ENCODE measurements around the gene DKC1. TPM values are rescaled to one million over a fixed set of nuclear protein-coding genes. Genes with fewer than 3 reads are reported as not detected.

The DKC1 gene
- total RNA-seq, 6 experiments from 2014 or later = 44.6 to 55.5 (median 51.1) TPM

DNA sequence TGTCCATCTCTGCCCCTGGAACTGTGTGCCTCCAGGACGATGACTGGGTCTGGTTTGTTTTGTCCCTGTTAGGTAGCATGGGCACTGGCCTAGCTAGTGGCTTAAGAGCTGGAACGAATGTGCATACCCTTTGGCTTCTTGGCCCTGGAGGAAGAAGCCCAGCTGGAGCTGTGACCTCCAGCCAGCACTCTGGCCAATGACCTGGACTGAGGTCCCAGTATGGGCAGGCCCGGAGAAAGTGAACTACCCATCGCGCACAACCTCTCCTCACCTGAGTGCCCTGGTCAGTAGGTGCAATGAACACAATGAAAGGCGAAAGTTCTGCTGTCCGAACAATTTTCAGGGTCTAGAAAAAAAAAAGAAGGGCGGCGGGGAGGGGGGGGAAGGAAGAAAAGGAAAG is 18.3 kb downstream of the DKC1 start:
- TF ChIP-seq, protein P1, sequence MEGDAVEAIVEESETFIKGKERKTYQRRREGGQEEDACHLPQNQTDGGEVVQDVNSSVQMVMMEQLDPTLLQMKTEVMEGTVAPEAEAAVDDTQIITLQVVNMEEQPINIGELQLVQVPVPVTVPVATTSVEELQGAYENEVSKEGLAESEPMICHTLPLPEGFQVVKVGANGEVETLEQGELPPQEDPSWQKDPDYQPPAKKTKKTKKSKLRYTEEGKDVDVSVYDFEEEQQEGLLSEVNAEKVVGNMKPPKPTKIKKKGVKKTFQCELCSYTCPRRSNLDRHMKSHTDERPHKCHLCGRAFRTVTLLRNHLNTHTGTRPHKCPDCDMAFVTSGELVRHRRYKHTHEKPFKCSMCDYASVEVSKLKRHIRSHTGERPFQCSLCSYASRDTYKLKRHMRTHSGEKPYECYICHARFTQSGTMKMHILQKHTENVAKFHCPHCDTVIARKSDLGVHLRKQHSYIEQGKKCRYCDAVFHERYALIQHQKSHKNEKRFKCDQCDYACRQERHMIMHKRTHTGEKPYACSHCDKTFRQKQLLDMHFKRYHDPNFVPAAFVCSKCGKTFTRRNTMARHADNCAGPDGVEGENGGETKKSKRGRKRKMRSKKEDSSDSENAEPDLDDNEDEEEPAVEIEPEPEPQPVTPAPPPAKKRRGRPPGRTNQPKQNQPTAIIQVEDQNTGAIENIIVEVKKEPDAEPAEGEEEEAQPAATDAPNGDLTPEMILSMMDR (IDR thresholded peaks at IDR 0.05) = no peak
- no peak for DNase-seq
- Mint-ChIP-seq H3K9me3 (no peaks in the 10 kb centered on the region), H3K27me3 (ENCODE audit: insufficient read depth) (no peaks in the 10 kb centered on the region; the same call in none of the 2 replicates), H3K4me3 (no peak overlapping the region), H3K4me1 (ENCODE audit: low read depth) (peaks cover 36% of the 10 kb centered on the region), H3K27ac (no peak overlapping the region), H3K36me3 (ENCODE audit: low read depth) (peaks cover 22% of the 10 kb centered on the region)

- H3K27ac Mint-ChIP-seq = no peak overlapping the region
- DNase-seq = no peak
- peaks cover 8% of the 10 kb centered on the region for H3K36me3 Mint-ChIP-seq (ENCODE audit: low read depth)
- H3K9me3 Mint-ChIP-seq = no peaks in the 10 kb centered on the region
- TF ChIP-seq, protein P1 (IDR thresholded peaks at IDR 0.05) = no peak
- peaks cover 16% of the 10 kb centered on the region for H3K4me1 Mint-ChIP-seq (ENCODE audit: low read depth)
- H3K4me3 Mint-ChIP-seq = no peak overlapping the region
- no peaks in the 10 kb centered on the region; the same call in 1 of the 2 replicates for H3K27me3 Mint-ChIP-seq (ENCODE audit: insufficient read depth)
Observed at GRCh38 chrX:154784149-154784995, 21.7 kb downstream of the DKC1 start.

DNA sequence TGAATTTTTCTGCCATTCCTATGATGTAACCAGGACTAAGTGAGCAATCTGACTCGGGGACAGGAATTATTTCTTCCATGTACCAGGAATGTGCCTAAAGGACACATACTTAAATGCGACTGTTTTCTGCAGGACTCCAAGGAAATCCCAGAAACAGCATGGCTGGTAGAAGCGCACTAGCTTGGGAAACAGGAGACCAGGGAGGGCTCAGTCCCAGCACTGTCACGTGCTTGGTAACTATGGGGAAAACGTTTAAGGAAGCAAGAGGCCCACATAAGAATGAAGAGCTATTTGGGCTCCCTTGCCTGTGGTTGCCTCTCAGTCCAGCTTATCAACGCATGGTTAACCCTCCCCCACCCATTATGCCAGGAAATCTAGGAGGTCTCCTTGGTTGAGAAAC is 23.1 kb downstream of the DKC1 start:
- TF ChIP-seq, protein P1 (IDR thresholded peaks at IDR 0.05) = no peak
- Mint-ChIP-seq H3K27me3 (ENCODE audit: insufficient read depth) (no peaks in the 10 kb centered on the region; the same call in 1 of the 2 replicates), H3K36me3 (ENCODE audit: low read depth) (peaks cover 6% of the 10 kb centered on the region), H3K9me3 (no peaks in the 10 kb centered on the region), H3K27ac (no peak overlapping the region), H3K4me3 (no peak overlapping the region), H3K4me1 (ENCODE audit: low read depth) (peaks cover 14% of the 10 kb centered on the region)
- DNase-seq = no peak

DNA sequence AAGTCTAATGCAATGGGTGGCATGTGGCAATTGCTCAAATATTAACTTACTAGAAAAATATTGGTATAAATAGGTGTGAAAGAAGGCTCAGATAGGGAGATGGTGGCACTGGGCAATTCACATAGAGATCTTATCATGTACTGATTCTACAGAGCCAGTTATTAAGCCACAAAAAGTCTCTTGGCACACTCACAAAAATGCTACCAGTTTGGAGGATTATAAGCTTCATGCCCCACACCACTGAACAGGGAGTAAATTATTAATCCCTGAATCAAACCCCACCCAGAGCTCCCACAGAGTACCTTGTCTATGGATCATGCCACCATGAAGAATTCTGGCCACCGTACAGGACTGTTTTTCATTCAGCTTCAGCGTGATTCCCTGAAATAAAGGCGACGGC is 28.8 kb downstream of the DKC1 start:
- DNase-seq = no peak
- Mint-ChIP-seq H3K36me3 (ENCODE audit: low read depth) (no peaks in the 10 kb centered on the region), H3K27ac (no peak overlapping the region), H3K27me3 (ENCODE audit: insufficient read depth) (peaks cover 2% of the 10 kb centered on the region), H3K4me3 (no peak overlapping the region), H3K4me1 (ENCODE audit: low read depth) (peaks cover 2% of the 10 kb centered on the region), H3K9me3 (no peaks in the 10 kb centered on the region)
- TF ChIP-seq, protein P1 (IDR thresholded peaks at IDR 0.05) = no peak

DNA sequence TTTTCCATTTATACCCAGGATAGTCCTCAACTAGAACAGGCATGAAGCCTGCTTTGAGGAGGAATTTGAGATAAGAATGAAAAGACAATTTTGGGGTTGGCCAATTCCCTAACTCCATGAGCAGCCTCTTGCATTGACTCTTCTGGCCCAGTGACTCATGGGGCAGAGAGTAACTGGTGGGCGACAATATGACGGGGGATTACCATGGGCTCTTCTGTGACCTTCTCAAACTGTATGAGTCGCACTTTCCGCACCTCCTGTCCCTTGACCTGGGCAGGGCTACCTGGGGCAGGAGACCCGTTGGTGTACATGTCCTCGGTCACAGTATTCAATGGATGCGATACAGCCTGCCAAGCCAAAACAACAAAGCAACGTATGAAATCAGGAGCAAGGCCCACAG is 29.3 kb downstream of the DKC1 start:
- DNase-seq = no peak
- TF ChIP-seq, protein P1 (IDR thresholded peaks at IDR 0.05) = no peak

More for the DNA sequence above, 29.3 kb downstream of the DKC1 start:
- no peak overlapping the region for H3K4me3 Mint-ChIP-seq
- H3K27ac Mint-ChIP-seq = no peak overlapping the region
- H3K4me1 Mint-ChIP-seq (ENCODE audit: low read depth) = peaks cover 7% of the 10 kb centered on the region
- H3K36me3 Mint-ChIP-seq (ENCODE audit: low read depth) = no peaks in the 10 kb centered on the region
- H3K9me3 Mint-ChIP-seq = no peaks in the 10 kb centered on the region
- H3K27me3 Mint-ChIP-seq (ENCODE audit: insufficient read depth) = peaks cover 2% of the 10 kb centered on the region

All from HFFc6 (cell line).